WTC11 (cell line): Measurements from ENCODE around the gene ZNF74.
"Not testable (repeated sequence)": the region's sequence is repeated elsewhere in the genome, so short reads cannot be mapped to it uniquely, and the experiment has no call there.

Source experiments
- CREB1 ChIP-seq: sonication (generic); formaldehyde crosslinking; IDR thresholded peaks from 2 replicates; pipeline ENCODE4 v1.8.0; 2023; ENCODE audit warnings: mild to moderate bottlenecking, missing genetic modification reagents
- CTCF ChIP-seq: fragments of 200-600 bp; IDR thresholded peaks from 2 replicates; pipeline ENCODE4 v1.8.0; 2022; ENCODE audit warnings: antibody characterized with exemption
- NFYB ChIP-seq: sonication (generic); formaldehyde crosslinking; conservative IDR thresholded peaks from 2 replicates; pipeline ENCODE4 v1.8.0; 2022; ENCODE audit warnings: low read depth, missing genetic modification reagents
- PREB ChIP-seq: sonication (generic); formaldehyde crosslinking; IDR thresholded peaks from 2 replicates; pipeline ENCODE4 v1.8.1; 2022; ENCODE audit warnings: mild to moderate bottlenecking, missing genetic modification reagents, moderate library complexity, borderline replicate concordance

- TF ChIP-seq CREB1; NFYB (CRISPR knock-in tag); CTCF; PREB (CRISPR knock-in tag): not testable (repeated sequence)
Observed at GRCh38 chr22:20374130-20374529, 19.8 kb upstream of the ZNF74 start.
